K562 (cell line): ENCODE measurements around the gene RASL10B. TPM values are rescaled to one million over a fixed set of nuclear protein-coding genes. Genes with fewer than 3 reads are reported as not detected.

ENCODE experiments used
- ATAC-seq: fragments of 200-7000 bp; cut with Tn5 transposase; 3 replicates; pipeline ENCODE4 v1.9.1; 2020; ENCODE audit warnings: moderate library complexity
- BruUV-seq: library from RNA; stranded (reverse); fragments of 400-500 nt; replicated peaks from 2 replicates; lab custom pipeline; 2021; lab: Mats Ljungman, UMichigan
- CTCF ChIA-PET: fragments of 300-600 bp; formaldehyde crosslinking; extraction: SDS; loops from one replicate; lab custom pipeline; 2021; ENCODE audit warnings: low intra/inter-chr PET ratio; lab: Yijun Ruan, JAX
- POLR2A ChIA-PET: fragments of 300-600, 350-650 bp; sonication (Branson Sonifier 250); formaldehyde crosslinking; extraction: SDS; loops from one replicate; lab custom pipeline; 2021; ENCODE audit warnings: antibody characterized with exemption, inconsistent platforms; lab: Yijun Ruan, JAX
- DNase-seq, 4 experiments: peaks; one replicate each; pipeline versions ENCODE4 v3.0.0 to v3.0.0-alpha.2; 2011 to 2018; ENCODE audit warnings: low spot score in 3 of 4, mixed read lengths in 3 of 4; ENCODE audit errors: extremely low read depth in 1 of 4
- FAIRE-seq: peaks from 2 replicates; lab custom pipeline; 2011; peaks lifted over from hg19 to GRCh38; lab: Jason Lieb, UNC
- H2AFZ ChIP-seq: 2 replicates; pipeline ENCODE4 v1.6.0; 2011; ENCODE audit warnings: low read depth, low read length, control low read depth, inconsistent platforms
- H3K27ac ChIP-seq: fragments of 200-600 bp; 3 replicates; pipeline ENCODE4 v1.8.0; 2011; ENCODE audit warnings: low read depth, mild to moderate bottlenecking, control low read depth, inconsistent platforms, low read length, moderate library complexity, mixed read lengths; ENCODE audit errors: extremely low read depth
- H3K27me3 ChIP-seq, 2 experiments: fragments of 300-600 bp in 1 of 2; 2 replicates in 1 of 2; 3 replicates in 1 of 2; pipeline versions ENCODE4 v1.6.0 to v1.8.0; 2011; ENCODE audit warnings: inconsistent platforms in 2 of 2, low read length in 2 of 2, mild to moderate bottlenecking in 1 of 2, mixed read lengths in 1 of 2, moderate library complexity in 1 of 2; ENCODE audit not compliant: control insufficient read depth in 2 of 2, insufficient read depth in 2 of 2
- H3K36me3 ChIP-seq: fragments of 300-600 bp; 3 replicates; pipeline ENCODE4 v1.8.0; 2011; ENCODE audit warnings: mild to moderate bottlenecking, low read length, inconsistent platforms; ENCODE audit not compliant: control insufficient read depth, insufficient read depth
- H3K4me1 ChIP-seq, 2 experiments: fragments of 200-600 bp in 1 of 2; replicated peaks in 1 of 2; 2 replicates in 1 of 2; 3 replicates in 1 of 2; pipeline versions ENCODE4 v1.5.1 to v1.8.0; 2011; ENCODE audit warnings: inconsistent platforms in 2 of 2, low read length in 2 of 2, mild to moderate bottlenecking in 1 of 2, mixed read lengths in 1 of 2, moderate library complexity in 1 of 2; ENCODE audit not compliant: control insufficient read depth in 2 of 2, insufficient read depth in 2 of 2
- H3K4me2 ChIP-seq: 2 replicates; pipeline ENCODE4 v1.6.1; 2011; ENCODE audit warnings: low read length, control low read depth, inconsistent platforms, mixed read lengths; ENCODE audit not compliant: insufficient read depth
- H3K4me3 ChIP-seq: fragments of 200-600 bp; sonication (generic), shearing (Covaris generic); 2 replicates; pipeline ENCODE4 v1.5.1; 2016; ENCODE audit warnings: control low read depth, inconsistent platforms
- H3K79me2 ChIP-seq: fragments of 200-600 bp; 3 replicates; pipeline ENCODE4 v1.8.0; 2011; ENCODE audit warnings: low read length, inconsistent platforms; ENCODE audit not compliant: control insufficient read depth, insufficient read depth
- H3K9ac ChIP-seq, 2 experiments: 2 replicates each; pipeline versions ENCODE4 v1.6.0 to v1.6.1; 2011; ENCODE audit warnings: low read depth in 2 of 2, low read length in 2 of 2, control low read depth in 1 of 2, inconsistent platforms in 1 of 2, mild to moderate bottlenecking in 1 of 2, mixed read lengths in 1 of 2; ENCODE audit not compliant: insufficient read depth in 1 of 2
- H3K9me1 ChIP-seq: one replicate; pipeline ENCODE4 v1.6.0; 2011; ENCODE audit warnings: inconsistent platforms, mild to moderate bottlenecking, low read length, moderate library complexity; ENCODE audit not compliant: control insufficient read depth, insufficient read depth
- H3K9me3 ChIP-seq: replicated peaks from 2 replicates; pipeline ENCODE4 v1.5.1; 2011; ENCODE audit warnings: low read depth, low read length, inconsistent platforms; ENCODE audit not compliant: control insufficient read depth, insufficient read depth
- H4K20me1 ChIP-seq: replicated peaks from 2 replicates; pipeline ENCODE4 v1.6.1; 2011; ENCODE audit warnings: low read length, inconsistent platforms, mixed read lengths; ENCODE audit not compliant: control insufficient read depth, insufficient read depth
- AFF1 ChIP-seq, 2 experiments: fragments of 450-650 bp; IDR thresholded peaks; 2 replicates each; pipeline ENCODE4 v1.6.1; 2018; ENCODE audit warnings: mild to moderate bottlenecking in 2 of 2, low read depth in 1 of 2; ENCODE audit not compliant: partially characterized antibody in 2 of 2
- HDAC3 ChIP-seq: fragments of 450-650 bp; IDR thresholded peaks from 2 replicates; pipeline ENCODE4 v1.6.1; 2018; ENCODE audit warnings: borderline replicate concordance, mild to moderate bottlenecking, moderate library complexity; ENCODE audit not compliant: partially characterized antibody
- IFI16 ChIP-seq: fragments of 250-450 bp; sonication (Bioruptor Pico); IDR thresholded peaks from 2 replicates; pipeline ENCODE4 v2.1.2; 2022; ENCODE audit warnings: mild to moderate bottlenecking, inconsistent platforms
- KLF16 ChIP-seq: IDR thresholded peaks from 2 replicates; pipeline ENCODE4 v1.6.1; 2016; ENCODE audit warnings: antibody characterized with exemption
- ZNF239 ChIP-seq: fragments of 250-450 bp; sonication (Bioruptor Pico); IDR thresholded peaks from 2 replicates; pipeline ENCODE4 v1.4.0; 2020; ENCODE audit warnings: mild to moderate bottlenecking
- WGBS: fragments of 100-300 bp; shearing (Covaris generic); methylation state at CpG from one replicate; pipeline ENCODE4 v1.1.6; 2016; ENCODE audit warnings: low coverage, mixed read lengths; ENCODE audit not compliant: insufficient coverage; ENCODE audit errors: missing lambda C conversion rate; 5-methylcytosine and 5-hydroxymethylcytosine counted together
- in situ Hi-C: fragments of 300-500 bp; cut with MboI; formaldehyde crosslinking; loops from 4 replicates; pipeline ENCODE4 v1.15.0; 2018; ENCODE audit warnings: inconsistent platforms, mixed read lengths
- intact Hi-C: fragments of 100-400 bp; cut with micrococcal nuclease; formaldehyde crosslinking; loops from 2 replicates; pipeline ENCODE4 v1.14.2; 2022
- polyA plus RNA-seq, 8 experiments: library from polyadenylated mRNA; depleted of rRNA in 4 of 8; stranded (reverse) in 5 of 8; unstranded in 3 of 8; fragments of >200 nt; fragmentation: Nextera tagmentation in 2 of 8; fragmentation: Illumina TruSeq in 1 of 8; extraction: Ambion mirVana in 2 of 8; extraction: Trizol in 1 of 8; gene quantifications; 2 replicates each; pipeline versions ENCODE4 v1.2.1 to v1.2.3, GENCODE V29; 2011 to 2014; ENCODE audit warnings: inconsistent platforms in 1 of 8, missing spikeins in 1 of 8
- total RNA-seq, 7 experiments: library from RNA; depleted of rRNA in 6 of 7; stranded (reverse); fragments of >200 nt in 6 of 7; fragmentation: Illumina TruSeq in 2 of 7; extraction: Trizol in 2 of 7; gene quantifications; 2 replicates each; pipeline versions ENCODE4 v1.2.1 to v1.2.3, GENCODE V29; 2011 to 2021; ENCODE audit warnings: low replicate concordance in 1 of 7

Gene RASL10B
- total and polyA plus RNA-seq, 9 of the 15 experiments (the other 6 are each of a cell fraction or from before 2014, with no cell fraction given) = 0.04 to 0.31 (median 0.14) TPM; not detected in 2

GRCh38 chr17:35683591-35683990 lies 47.8 kb upstream of the RASL10B start (continued):
- no peak for TF ChIP-seq AFF1 (IDR thresholded peaks at IDR 0.05; ENCODE audit: low read depth in 1 of 2, partially characterized antibody in 2 of 2)
- no peak for TF ChIP-seq KLF16
- TF ChIP-seq IFI16 (CRISPR knock-in tag) = no peak
- no peak for TF ChIP-seq HDAC3
- TF ChIP-seq ZNF239 = no peak
- TF ChIP-seq, all 486 proteins: peak for 0

- H3K27me3 ChIP-seq = no peaks in the 10 kb centered on the region
- intact Hi-C loops (no loop called here), in situ Hi-C loops (no loop called here)
- H3K36me3 ChIP-seq = peaks cover 93% of the 10 kb centered on the region
- FAIRE-seq = no peak
- no peak for ATAC-seq
- no peak overlapping the region for H3K4me2 ChIP-seq
- no peaks in the 10 kb centered on the region for H3K9me3 ChIP-seq
- ChIA-PET CTCF (no interaction called here), POLR2A (interaction anchor here (0.7 to 1.4 kb wide), 5 partner anchors 9 to 31 kb away, joined by 3 to 5 read pairs (median 5); no protein-coding TSS in a partner anchor)
- H3K9ac ChIP-seq = no peak overlapping the region
- 92% methylated on average over 2 of the region's 2 CpGs for WGBS
- H3K27ac ChIP-seq = no peak overlapping the region
- no peaks in the 10 kb centered on the region for H3K9me1 ChIP-seq
- no peak overlapping the region for H2AFZ ChIP-seq
- no peaks in the 10 kb centered on the region for H4K20me1 ChIP-seq
- DNase-seq = no peak
- H3K4me3 ChIP-seq = no peak overlapping the region
- no peaks in the 10 kb centered on the region for H3K79me2 ChIP-seq
- no TSS peak for BruUV-seq
- no peaks in the 10 kb centered on the region for H3K4me1 ChIP-seq
Measured at GRCh38 chr17:35684055-35684802, 47.2 kb upstream of the RASL10B start.
